ENCODE measurements around the gene GMPPA. TPM values are rescaled to one million over a fixed set of nuclear protein-coding genes. Genes with fewer than 3 reads are reported as not detected.

GMPPA gene
- polyA plus RNA-seq, 1 donor (not counting 4 experiments of a cell fraction or from before 2014, with no cell fraction given), result 50.6 TPM

DNA sequence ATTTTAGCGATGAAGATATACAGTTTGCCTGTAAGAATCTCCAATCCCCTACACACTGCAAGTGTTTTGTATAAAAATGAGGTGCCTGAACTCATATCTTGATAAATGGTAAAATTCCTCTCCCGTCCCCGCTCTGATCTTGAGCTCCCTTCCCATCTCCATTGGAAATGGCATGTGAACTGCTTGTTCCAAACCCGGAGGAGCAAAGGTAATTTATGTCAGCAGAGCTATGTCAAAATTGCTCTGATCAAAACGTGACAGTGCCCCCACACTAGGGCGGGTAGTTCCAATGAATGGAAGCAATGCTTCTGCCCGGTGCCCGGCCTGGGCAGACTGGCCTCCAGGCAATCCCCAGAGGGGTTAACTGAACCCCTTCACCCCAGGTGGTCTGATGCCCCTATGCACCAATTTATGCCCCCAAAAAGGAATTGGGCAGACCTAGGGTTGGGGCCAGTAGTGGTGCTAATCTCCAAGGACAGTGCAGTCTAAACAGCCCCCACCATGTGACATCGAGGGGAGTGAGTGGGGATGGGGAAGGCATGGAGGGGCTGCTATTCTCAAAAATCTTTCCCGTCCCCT lies 3.6 kb upstream of the GMPPA start:
- H3K4me3 ChIP-seq (ENCODE audit: control insufficient read depth in 2 of 3, extremely low read depth in 1 of 3, insufficient read depth in 2 of 3, low read depth in 1 of 3, low read length in 3 of 3), result no peak overlapping the region
- peaks cover 0 to 1% of the 10 kb centered on the region in 2 experiments for H3K36me3 ChIP-seq (ENCODE audit: control insufficient read depth in 2 of 2, extremely low read depth in 1 of 2, insufficient read depth in 2 of 2, low read length in 2 of 2)
- no peaks in the 10 kb centered on the region for H3K9me1 ChIP-seq (ENCODE audit: control insufficient read depth, extremely low read depth, insufficient read depth, low read length)
- no peak overlapping the region for H3K9ac ChIP-seq (ENCODE audit: control insufficient read depth, extremely low read depth, insufficient read depth, low read length)
- dilution Hi-C loops (cut with MboI; ENCODE audit: extremely low pct_ligation_motif_present, low sequenced_read_pairs), result no loop called here
- no peak for DNase-seq (ENCODE audit: low read depth, low spot score)
- FAIRE-seq, result no peak
- peaks cover 50% of the 10 kb centered on the region for H3K27me3 ChIP-seq (ENCODE audit: control insufficient read depth, extremely low read depth, insufficient read depth, low read length)
- H3K9me3 ChIP-seq (ENCODE audit: control insufficient read depth, low read depth, low read length), result no peaks in the 10 kb centered on the region
- H3K27ac ChIP-seq (ENCODE audit: control insufficient read depth, insufficient read depth, low read length), result no peak overlapping the region
- H2AFZ ChIP-seq (ENCODE audit: control insufficient read depth, low read length), result no peak overlapping the region
- no peak overlapping the region for H3K4me2 ChIP-seq (ENCODE audit: control insufficient read depth, extremely low read depth, insufficient read depth, low read depth, low read length)
- TF ChIP-seq, protein P1, sequence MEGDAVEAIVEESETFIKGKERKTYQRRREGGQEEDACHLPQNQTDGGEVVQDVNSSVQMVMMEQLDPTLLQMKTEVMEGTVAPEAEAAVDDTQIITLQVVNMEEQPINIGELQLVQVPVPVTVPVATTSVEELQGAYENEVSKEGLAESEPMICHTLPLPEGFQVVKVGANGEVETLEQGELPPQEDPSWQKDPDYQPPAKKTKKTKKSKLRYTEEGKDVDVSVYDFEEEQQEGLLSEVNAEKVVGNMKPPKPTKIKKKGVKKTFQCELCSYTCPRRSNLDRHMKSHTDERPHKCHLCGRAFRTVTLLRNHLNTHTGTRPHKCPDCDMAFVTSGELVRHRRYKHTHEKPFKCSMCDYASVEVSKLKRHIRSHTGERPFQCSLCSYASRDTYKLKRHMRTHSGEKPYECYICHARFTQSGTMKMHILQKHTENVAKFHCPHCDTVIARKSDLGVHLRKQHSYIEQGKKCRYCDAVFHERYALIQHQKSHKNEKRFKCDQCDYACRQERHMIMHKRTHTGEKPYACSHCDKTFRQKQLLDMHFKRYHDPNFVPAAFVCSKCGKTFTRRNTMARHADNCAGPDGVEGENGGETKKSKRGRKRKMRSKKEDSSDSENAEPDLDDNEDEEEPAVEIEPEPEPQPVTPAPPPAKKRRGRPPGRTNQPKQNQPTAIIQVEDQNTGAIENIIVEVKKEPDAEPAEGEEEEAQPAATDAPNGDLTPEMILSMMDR (optimal IDR thresholded peaks at IDR 0.05 in 1 of 3, IDR thresholded peaks at IDR 0.05 in 1 of 3, conservative IDR thresholded peaks at IDR 0.05 in 1 of 3; ENCODE audit: extremely low read depth in 1 of 3, insufficient read depth in 2 of 3, low read length in 3 of 3), result peak in 1 of 3 experiments; percentile 6
- no peak for TF ChIP-seq EZH2 (IDR thresholded peaks at IDR 0.05; ENCODE audit: low read length)
- H4K20me1 ChIP-seq (ENCODE audit: control insufficient read depth, extremely low read depth, insufficient read depth, low read length), result peaks cover 3% of the 10 kb centered on the region
- H3K4me1 ChIP-seq (ENCODE audit: control insufficient read depth, extremely low read depth, insufficient read depth, low read length), result peaks cover 10% of the 10 kb centered on the region
- H3K79me2 ChIP-seq (ENCODE audit: control insufficient read depth, insufficient read depth, low read length), result peaks cover 6% of the 10 kb centered on the region

DNA sequence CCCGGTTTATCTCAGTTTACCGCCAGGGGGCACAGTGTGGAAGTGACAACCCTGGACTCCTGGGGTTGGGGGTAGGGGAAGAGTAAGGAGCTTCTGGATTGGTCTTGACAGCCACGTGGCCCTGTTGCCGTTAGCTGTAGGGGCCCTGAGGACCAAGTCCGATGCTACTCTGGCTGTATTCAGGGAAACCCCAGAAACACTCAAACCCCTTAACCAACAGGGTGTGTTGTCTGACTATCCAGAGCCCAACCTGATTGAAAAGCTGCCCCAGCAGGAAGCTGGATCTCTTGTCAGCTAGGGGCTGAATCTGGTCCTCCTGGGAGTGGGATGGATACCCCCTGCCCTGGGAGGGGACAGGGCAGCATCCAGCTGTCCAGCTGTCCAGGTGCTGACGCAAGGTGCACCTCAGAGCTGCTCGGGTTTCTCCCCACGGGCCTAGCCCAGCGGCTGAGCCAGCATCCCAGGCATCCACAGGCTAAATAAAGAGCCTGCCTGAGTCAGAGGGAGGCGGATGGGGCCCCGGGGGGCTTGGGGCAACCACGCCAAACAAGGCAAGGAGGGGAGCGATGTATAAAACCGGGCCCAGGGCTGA lies 3.1 kb upstream of the GMPPA start:
- FAIRE-seq (no peak), DNase-seq (ENCODE audit: low read depth, low spot score) (no peak)
- Histone ChIP-seq H3K4me2 (ENCODE audit: control insufficient read depth, extremely low read depth, insufficient read depth, low read depth, low read length) (no peak overlapping the region), H3K4me3 (ENCODE audit: control insufficient read depth in 2 of 3, extremely low read depth in 1 of 3, insufficient read depth in 2 of 3, low read depth in 1 of 3, low read length in 3 of 3) (no peak overlapping the region), H3K9ac (ENCODE audit: control insufficient read depth, extremely low read depth, insufficient read depth, low read length) (peak overlapping the region; percentile 4), H4K20me1 (ENCODE audit: control insufficient read depth, extremely low read depth, insufficient read depth, low read length) (peaks cover 3% of the 10 kb centered on the region), H3K27me3 (ENCODE audit: control insufficient read depth, extremely low read depth, insufficient read depth, low read length) (peaks cover 50% of the 10 kb centered on the region), H3K36me3 (ENCODE audit: control insufficient read depth in 2 of 2, extremely low read depth in 1 of 2, insufficient read depth in 2 of 2, low read length in 2 of 2) (peaks cover 0 to 1% of the 10 kb centered on the region in 2 experiments), H3K9me1 (ENCODE audit: control insufficient read depth, extremely low read depth, insufficient read depth, low read length) (no peaks in the 10 kb centered on the region), H3K79me2 (ENCODE audit: control insufficient read depth, insufficient read depth, low read length) (peaks cover 7% of the 10 kb centered on the region), H3K9me3 (ENCODE audit: control insufficient read depth, low read depth, low read length) (no peaks in the 10 kb centered on the region), H3K4me1 (ENCODE audit: control insufficient read depth, extremely low read depth, insufficient read depth, low read length) (peaks cover 15% of the 10 kb centered on the region), H3K27ac (ENCODE audit: control insufficient read depth, insufficient read depth, low read length) (no peak overlapping the region), H2AFZ (ENCODE audit: control insufficient read depth, low read length) (no peak overlapping the region)
- dilution Hi-C loops (cut with MboI; ENCODE audit: extremely low pct_ligation_motif_present, low sequenced_read_pairs), result no loop called here
- TF ChIP-seq EZH2 (IDR thresholded peaks at IDR 0.05; ENCODE audit: low read length), result no peak
- TF ChIP-seq, protein P1 (optimal IDR thresholded peaks at IDR 0.05 in 1 of 3, IDR thresholded peaks at IDR 0.05 in 1 of 3, conservative IDR thresholded peaks at IDR 0.05 in 1 of 3; ENCODE audit: extremely low read depth in 1 of 3, insufficient read depth in 2 of 3, low read length in 3 of 3), result peak; percentile 55 to 64 (median 58)
